ENCODE data around the gene DTNBP1.

DTNBP1 gene

DNA sequence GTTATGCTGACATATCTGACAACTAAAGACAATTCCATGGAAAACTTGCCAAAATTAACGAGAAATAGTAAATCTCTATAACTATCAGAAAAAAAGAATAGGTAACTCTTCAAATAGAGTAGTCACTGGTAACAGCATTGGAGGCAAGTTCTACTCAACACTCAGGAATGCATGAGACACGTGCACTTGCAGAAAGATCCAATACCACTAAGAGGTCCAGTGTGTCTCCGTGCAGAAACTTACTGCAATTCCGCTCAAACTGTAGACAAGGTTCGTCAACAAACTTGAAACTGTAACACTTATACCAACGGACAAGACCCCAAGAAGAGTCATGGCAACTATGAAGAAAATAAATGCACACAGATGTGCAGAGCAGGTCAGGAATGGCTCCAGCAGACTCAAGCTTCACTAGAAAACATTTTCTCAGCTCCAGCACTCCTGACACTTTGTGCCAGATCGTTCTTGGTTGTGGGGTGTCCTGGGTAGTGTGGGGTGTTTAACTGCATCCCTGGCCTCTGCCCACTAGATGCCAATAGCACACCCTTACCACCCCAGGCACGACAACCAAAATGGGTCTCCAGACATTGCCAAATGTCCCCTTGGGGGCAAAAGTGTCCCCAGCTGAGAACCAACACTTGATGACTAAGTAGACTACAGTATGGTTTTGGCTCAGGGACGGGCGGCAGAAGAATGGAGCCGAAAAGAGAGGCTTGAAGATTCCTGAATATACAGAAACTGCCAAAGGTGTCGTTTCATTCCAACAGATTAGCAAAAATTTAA is 134.8 kb downstream of the DTNBP1 start:
- ChIA-PET POLR2A (no interaction called here), CTCF (no interaction called here)
- Histone ChIP-seq H3K36me3 (ENCODE audit: control insufficient read depth in 2 of 2, insufficient read depth in 1 of 2, low read length in 2 of 2) (peaks cover 4 to 51% of the 10 kb centered on the region in 2 experiments; a peak in 2 of 3 replicates), H3K4me3 (ENCODE audit: low read depth, low read length) (no peak overlapping the region), H3K27ac (ENCODE audit: extremely low read depth, low read depth, low read length) (no peak overlapping the region), H3K9me3 (ENCODE audit: control insufficient read depth, insufficient read depth, low read depth, low read length) (no peaks in the 10 kb centered on the region), H3K4me1 (ENCODE audit: control insufficient read depth, insufficient read depth, low read length) (no peaks in the 10 kb centered on the region)
- peak; percentile 95 for TF ChIP-seq ZNF140 (tag by site-specific recombination; IDR thresholded peaks at IDR 0.05)
- no peak for TF ChIP-seq REPIN1 (tag by site-specific recombination; IDR thresholded peaks at IDR 0.05; ENCODE audit: low read depth)

DNA sequence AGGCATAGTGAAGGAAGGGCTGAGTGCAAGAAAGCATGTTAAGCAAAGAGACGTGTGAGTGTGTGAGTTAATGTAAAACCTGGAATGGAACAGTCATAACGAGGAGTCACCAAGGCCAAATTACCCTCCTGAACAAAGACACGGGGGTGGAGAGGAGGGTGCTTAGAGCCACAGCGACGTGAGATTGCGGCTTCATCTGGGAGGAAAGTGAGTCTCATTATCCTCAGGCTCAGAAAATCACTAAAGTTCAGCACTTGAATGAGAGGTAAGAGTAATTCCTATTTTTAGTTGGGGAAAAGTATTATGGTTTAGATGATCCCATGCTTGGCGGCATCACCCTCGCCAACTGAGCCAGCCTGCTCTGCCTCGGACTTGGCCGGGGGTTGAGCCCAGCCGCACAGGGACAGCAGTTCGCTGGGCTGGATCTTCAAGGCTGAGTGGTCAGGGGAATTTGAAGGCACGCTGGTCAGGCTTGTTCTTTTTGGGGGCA is 136.6 kb downstream of the DTNBP1 start:
- TF ChIP-seq ZNF16 (tag by site-specific recombination; IDR thresholded peaks at IDR 0.05; ENCODE audit: low read depth) = no peak
- no peak for TF ChIP-seq ZNF146 (tag by site-specific recombination; IDR thresholded peaks at IDR 0.05)
- TF ChIP-seq, protein P1, sequence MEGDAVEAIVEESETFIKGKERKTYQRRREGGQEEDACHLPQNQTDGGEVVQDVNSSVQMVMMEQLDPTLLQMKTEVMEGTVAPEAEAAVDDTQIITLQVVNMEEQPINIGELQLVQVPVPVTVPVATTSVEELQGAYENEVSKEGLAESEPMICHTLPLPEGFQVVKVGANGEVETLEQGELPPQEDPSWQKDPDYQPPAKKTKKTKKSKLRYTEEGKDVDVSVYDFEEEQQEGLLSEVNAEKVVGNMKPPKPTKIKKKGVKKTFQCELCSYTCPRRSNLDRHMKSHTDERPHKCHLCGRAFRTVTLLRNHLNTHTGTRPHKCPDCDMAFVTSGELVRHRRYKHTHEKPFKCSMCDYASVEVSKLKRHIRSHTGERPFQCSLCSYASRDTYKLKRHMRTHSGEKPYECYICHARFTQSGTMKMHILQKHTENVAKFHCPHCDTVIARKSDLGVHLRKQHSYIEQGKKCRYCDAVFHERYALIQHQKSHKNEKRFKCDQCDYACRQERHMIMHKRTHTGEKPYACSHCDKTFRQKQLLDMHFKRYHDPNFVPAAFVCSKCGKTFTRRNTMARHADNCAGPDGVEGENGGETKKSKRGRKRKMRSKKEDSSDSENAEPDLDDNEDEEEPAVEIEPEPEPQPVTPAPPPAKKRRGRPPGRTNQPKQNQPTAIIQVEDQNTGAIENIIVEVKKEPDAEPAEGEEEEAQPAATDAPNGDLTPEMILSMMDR (tag by site-specific recombination; IDR thresholded peaks at IDR 0.05) = no peak
- TF ChIP-seq ZBTB10 (tag by site-specific recombination; IDR thresholded peaks at IDR 0.05) = no peak
- TF ChIP-seq TRIM28 (IDR thresholded peaks at IDR 0.05; ENCODE audit: borderline replicate concordance, low read length) = no peak
- H3K4me1 ChIP-seq (ENCODE audit: control insufficient read depth, insufficient read depth, low read length) = no peaks in the 10 kb centered on the region
- CTCF ChIA-PET = interaction anchor here (1.1 kb wide), 1 partner anchor 19 kb away, joined by 3 read pairs; no protein-coding TSS in a partner anchor
- H3K9me3 ChIP-seq (ENCODE audit: control insufficient read depth, insufficient read depth, low read depth, low read length) = no peaks in the 10 kb centered on the region
- H3K27ac ChIP-seq (ENCODE audit: extremely low read depth, low read depth, low read length) = no peak overlapping the region
- peaks cover 6 to 60% of the 10 kb centered on the region in 2 experiments; a peak in 2 of 3 replicates for H3K36me3 ChIP-seq (ENCODE audit: control insufficient read depth in 2 of 2, insufficient read depth in 1 of 2, low read length in 2 of 2)
- H3K4me3 ChIP-seq (ENCODE audit: low read depth, low read length) = no peak overlapping the region
- POLR2A ChIA-PET = no interaction called here

- no peak overlapping the region for H3K27ac ChIP-seq (ENCODE audit: extremely low read depth, low read depth, low read length)
- no peaks in the 10 kb centered on the region for H3K4me1 ChIP-seq (ENCODE audit: control insufficient read depth, insufficient read depth, low read length)
- no peak overlapping the region for H3K4me3 ChIP-seq (ENCODE audit: low read depth, low read length)
- H3K9me3 ChIP-seq (ENCODE audit: control insufficient read depth, insufficient read depth, low read depth, low read length) = no peaks in the 10 kb centered on the region
- ChIA-PET POLR2A (no interaction called here), CTCF (no interaction called here)
- TF ChIP-seq ZNF555 (tag by site-specific recombination; conservative IDR thresholded peaks at IDR 0.05) = no peak
- TF ChIP-seq ZNF114 (tag by site-specific recombination; IDR thresholded peaks at IDR 0.05) = no peak
- no peak for TF ChIP-seq KLF16 (tag by site-specific recombination; IDR thresholded peaks at IDR 0.05)
- no peak for TF ChIP-seq ZNF292 (tag by site-specific recombination; IDR thresholded peaks at IDR 0.05; ENCODE audit: borderline replicate concordance, low read depth)
- TF ChIP-seq, protein P2, sequence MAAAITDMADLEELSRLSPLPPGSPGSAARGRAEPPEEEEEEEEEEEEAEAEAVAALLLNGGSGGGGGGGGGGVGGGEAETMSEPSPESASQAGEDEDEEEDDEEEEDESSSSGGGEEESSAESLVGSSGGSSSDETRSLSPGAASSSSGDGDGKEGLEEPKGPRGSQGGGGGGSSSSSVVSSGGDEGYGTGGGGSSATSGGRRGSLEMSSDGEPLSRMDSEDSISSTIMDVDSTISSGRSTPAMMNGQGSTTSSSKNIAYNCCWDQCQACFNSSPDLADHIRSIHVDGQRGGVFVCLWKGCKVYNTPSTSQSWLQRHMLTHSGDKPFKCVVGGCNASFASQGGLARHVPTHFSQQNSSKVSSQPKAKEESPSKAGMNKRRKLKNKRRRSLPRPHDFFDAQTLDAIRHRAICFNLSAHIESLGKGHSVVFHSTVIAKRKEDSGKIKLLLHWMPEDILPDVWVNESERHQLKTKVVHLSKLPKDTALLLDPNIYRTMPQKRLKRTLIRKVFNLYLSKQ (tag by site-specific recombination; IDR thresholded peaks at IDR 0.05; ENCODE audit: borderline replicate concordance) = no peak
- no peak for TF ChIP-seq ZNF837 (tag by site-specific recombination; IDR thresholded peaks at IDR 0.05)
- no peak for TF ChIP-seq ZNF341 (tag by site-specific recombination; IDR thresholded peaks at IDR 0.05; ENCODE audit: low read depth)
- no peak for TF ChIP-seq MYNN (tag by site-specific recombination; IDR thresholded peaks at IDR 0.05; ENCODE audit: borderline replicate concordance)
- no peak for TF ChIP-seq ZNF2 (tag by site-specific recombination; IDR thresholded peaks at IDR 0.05)
- TF ChIP-seq ZNF133 (tag by site-specific recombination; IDR thresholded peaks at IDR 0.05) = no peak
- TF ChIP-seq ZNF184 (tag by site-specific recombination; IDR thresholded peaks at IDR 0.05) = no peak
- no peak for TF ChIP-seq ZNF266 (tag by site-specific recombination; IDR thresholded peaks at IDR 0.05; ENCODE audit: low read depth)
- no peak for TF ChIP-seq ZNF629 (tag by site-specific recombination; IDR thresholded peaks at IDR 0.05)
- TF ChIP-seq GLI2 (tag by site-specific recombination; IDR thresholded peaks at IDR 0.05; ENCODE audit: borderline replicate concordance, low read depth) = no peak
- no peak for TF ChIP-seq ZNF549 (tag by site-specific recombination; IDR thresholded peaks at IDR 0.05)
- peaks cover 17 to 63% of the 10 kb centered on the region in 2 experiments; a peak in 2 of 3 replicates for H3K36me3 ChIP-seq (ENCODE audit: control insufficient read depth in 2 of 2, insufficient read depth in 1 of 2, low read length in 2 of 2)
Observed at GRCh38 chr6:15524861-15525401, 137.9 kb downstream of the DTNBP1 start.

Data from HEK293 (cell line).